ENCODE measurements around the gene TWF2. TPM values are rescaled to one million over a fixed set of nuclear protein-coding genes. Genes with fewer than 3 reads are reported as not detected.

TWF2 gene
- total and polyA plus RNA-seq, 10 of the 15 experiments (the other 5 are each of a cell fraction or from before 2014, with no cell fraction given), result 0.16 to 106 (median 68.5) TPM

DNA sequence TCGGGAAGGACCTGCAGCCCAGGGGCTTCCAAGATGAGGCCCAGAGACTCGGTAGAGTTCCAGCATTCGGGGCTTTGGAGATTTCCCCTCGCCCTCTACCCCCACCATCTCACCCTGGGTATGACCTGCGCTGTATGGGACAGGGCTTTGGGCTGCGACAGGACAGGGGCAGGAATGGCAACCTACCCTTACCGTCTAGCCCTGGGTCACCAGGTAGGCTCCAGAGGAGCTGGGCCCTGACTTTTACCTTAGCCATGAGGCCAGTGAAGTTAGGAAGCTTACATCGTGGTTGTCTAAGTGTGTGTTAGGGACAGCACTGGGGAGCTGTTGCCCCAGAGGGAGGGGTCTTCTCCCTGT lies 7.3 kb upstream of the TWF2 start:
- ChIA-PET CTCF (interaction anchor here (1.0 to 7.5 kb wide), 3 partner anchors 9 to 33 kb away, joined by 3 to 87 read pairs (median 3); partner anchors contain the start of gene WDR82), SMC1A (ENCODE audit: uncharacterized antibody, unreplicated experiment) (interaction anchor here (0.6 to 7.4 kb wide), 6 partner anchors 15 to 293 kb away, joined by 3 to 62 read pairs (median 4); partner anchors contain the start of gene WDR82), POLR2A (interaction anchor here (0.6 to 1.7 kb wide), 7 partner anchors 12 to 41 kb away, joined by 3 to 9 read pairs (median 3); partner anchors contain the start of genes GLYCTK and TLR9), RAD21 (ENCODE audit: unreplicated experiment) (interaction anchor here (0.9 to 1.8 kb wide), 8 partner anchors 9 to 193 kb away, joined by 3 to 7 read pairs (median 4); partner anchors contain the start of gene WDR82)
- H3K79me2 ChIP-seq (ENCODE audit: control insufficient read depth, insufficient read depth, low read length), result no peaks in the 10 kb centered on the region; the same call in none of the 2 replicates
- DNase-seq (ENCODE audit: low read depth, low spot score), result no peak
- under 1% methylated on average over 8 of the region's 8 CpGs for WGBS (ENCODE audit: insufficient coverage, insufficient replicate concordance, low lambda C conversion rate, missing lambda C conversion rate)
- no peak for FAIRE-seq
- H3K9ac ChIP-seq (ENCODE audit: control insufficient read depth, insufficient read depth, low read length), result peak overlapping the region; percentile 80
- BruUV-seq (replicated peaks), result no TSS peak
- peak overlapping the region; percentile 58 for H2AFZ ChIP-seq (ENCODE audit: control insufficient read depth, low read depth, low read length)
- no peaks in the 10 kb centered on the region; the same call in 2 of the 3 replicates for H3K9me3 ChIP-seq (replicated peaks; ENCODE audit: control insufficient read depth, insufficient read depth, low read length)
- TF ChIP-seq CREM (IDR thresholded peaks at IDR 0.05; ENCODE audit: low read depth), result no peak
- no peak for TF ChIP-seq POLR2AphosphoS2 (IDR thresholded peaks at IDR 0.05; ENCODE audit: low read depth, low read length)
- TF ChIP-seq, protein P1, sequence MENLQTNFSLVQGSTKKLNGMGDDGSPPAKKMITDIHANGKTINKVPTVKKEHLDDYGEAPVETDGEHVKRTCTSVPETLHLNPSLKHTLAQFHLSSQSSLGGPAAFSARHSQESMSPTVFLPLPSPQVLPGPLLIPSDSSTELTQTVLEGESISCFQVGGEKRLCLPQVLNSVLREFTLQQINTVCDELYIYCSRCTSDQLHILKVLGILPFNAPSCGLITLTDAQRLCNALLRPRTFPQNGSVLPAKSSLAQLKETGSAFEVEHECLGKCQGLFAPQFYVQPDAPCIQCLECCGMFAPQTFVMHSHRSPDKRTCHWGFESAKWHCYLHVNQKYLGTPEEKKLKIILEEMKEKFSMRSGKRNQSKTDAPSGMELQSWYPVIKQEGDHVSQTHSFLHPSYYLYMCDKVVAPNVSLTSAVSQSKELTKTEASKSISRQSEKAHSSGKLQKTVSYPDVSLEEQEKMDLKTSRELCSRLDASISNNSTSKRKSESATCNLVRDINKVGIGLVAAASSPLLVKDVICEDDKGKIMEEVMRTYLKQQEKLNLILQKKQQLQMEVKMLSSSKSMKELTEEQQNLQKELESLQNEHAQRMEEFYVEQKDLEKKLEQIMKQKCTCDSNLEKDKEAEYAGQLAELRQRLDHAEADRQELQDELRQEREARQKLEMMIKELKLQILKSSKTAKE (IDR thresholded peaks at IDR 0.05; ENCODE audit: low read depth, poor library complexity, severe bottlenecking), result no peak
- no peaks in the 10 kb centered on the region for H4K20me1 ChIP-seq (ENCODE audit: control insufficient read depth, insufficient read depth)
- in situ Hi-C loops (cut with MboI) (no loop called here), intact Hi-C loops (cut with micrococcal nuclease; ENCODE audit: unreplicated experiment) (no loop called here)
- H3K4me3 ChIP-seq, result peak overlapping the region; percentile 89
- no peaks in the 10 kb centered on the region for H3K27me3 ChIP-seq (replicated peaks in 1 of 2; ENCODE audit: control insufficient read depth in 2 of 2, insufficient read depth in 2 of 2, low read length in 1 of 2)
- peaks cover 44% of the 10 kb centered on the region for H3K4me1 ChIP-seq (ENCODE audit: control insufficient read depth, insufficient read depth, low read length)
- H3K27ac ChIP-seq (ENCODE audit: control insufficient read depth, insufficient read depth), result peak overlapping the region; percentile 67; the same call in 1 of the 2 replicates
- H3K36me3 ChIP-seq (ENCODE audit: control insufficient read depth in 2 of 2, insufficient read depth in 2 of 2, low read length in 1 of 2), result peaks cover 5 to 9% of the 10 kb centered on the region in 2 experiments; a peak in 3 of 4 replicates
- H3K4me2 ChIP-seq (ENCODE audit: control insufficient read depth, insufficient read depth), result peak overlapping the region; percentile 100
- ATAC-seq, result no peak

All from GM12878 (cell line).